Body of pancreas (tissue), 4 donors: ENCODE data around the gene IFT81. TPM values are rescaled to one million over a fixed set of nuclear protein-coding genes. Genes with fewer than 3 reads are reported as not detected.

Experiments
- ATAC-seq: fragments of 150-250 bp; one replicate; pipeline ENCODE4 v1.9.1; 2016
- DNase-seq, 4 donors: peaks; one replicate each; pipeline ENCODE4 v3.0.0-alpha.2; 2019
- H3K27ac ChIP-seq, 4 donors: fragments of 200-600 bp; sonication (generic); 1 replicate in 3 of 4; 2 replicates in 1 of 4; pipeline versions ENCODE4 v1.5.1 to v1.6.1; 2016 to 2019; ENCODE audit warnings: mild to moderate bottlenecking in 1 of 4, mixed read lengths in 1 of 4, moderate library complexity in 1 of 4
- H3K27me3 ChIP-seq, 2 donors: fragments of 200-600 bp; sonication (generic); one replicate each; pipeline ENCODE4 v1.6.0; 2016; ENCODE audit warnings: mild to moderate bottlenecking in 1 of 2
- H3K36me3 ChIP-seq, 2 donors: fragments of 200-600 bp; sonication (generic); replicated peaks in 1 of 2; 2 replicates each; pipeline ENCODE4 v1.5.1; 2016; ENCODE audit warnings: low read depth in 2 of 2; ENCODE audit not compliant: insufficient read depth in 1 of 2
- H3K4me1 ChIP-seq: fragments of 200-600 bp; sonication (generic); one replicate; pipeline ENCODE4 v1.6.0; 2016
- H3K4me3 ChIP-seq, 2 donors: fragments of 200-600 bp; sonication (generic); 1 replicate in 1 of 2; 2 replicates in 1 of 2; pipeline ENCODE4 v1.5.1; 2016 to 2019
- H3K9me3 ChIP-seq, 3 donors: fragments of 200-600 bp; sonication (generic); 1 replicate in 2 of 3; 2 replicates in 1 of 3; pipeline ENCODE4 v1.5.1; 2016
- POLR2A ChIP-seq, 3 donors: fragments of 450-650 bp; IDR thresholded peaks; one replicate each; pipeline ENCODE4 v1.6.1; 2016; ENCODE audit warnings: antibody characterized with exemption in 3 of 3, mild to moderate bottlenecking in 2 of 3
- WGBS, 2 donors: methylation state at CpG; one replicate each; pipeline ENCODE4 v1.1.5; 2017; 5-methylcytosine and 5-hydroxymethylcytosine counted together
- intact Hi-C: fragments of 100-400 bp; cut with DNase I; formaldehyde crosslinking; loops from one replicate; pipeline ENCODE4 v1.15.1; 2023
- total RNA-seq, 2 donors: library from RNA; depleted of rRNA; stranded (reverse); fragments of >200 nt; gene quantifications; one replicate each; pipeline ENCODE4 v1.1.0, GENCODE V29; 2016
- TF ChIP-seq, protein P1 (sequence below), 7 experiments: fragments of 450-650 bp in 4 of 7; fragments of 200-600 bp in 3 of 7; sonication (generic) in 3 of 7; IDR thresholded peaks; one replicate each; pipeline ENCODE4 v1.5.1; 2016 to 2019; ENCODE audit warnings: antibody characterized with exemption in 7 of 7

The IFT81 gene
- total RNA-seq, 2 donors from 2014 or later: 5.2 to 6.3 TPM

DNA sequence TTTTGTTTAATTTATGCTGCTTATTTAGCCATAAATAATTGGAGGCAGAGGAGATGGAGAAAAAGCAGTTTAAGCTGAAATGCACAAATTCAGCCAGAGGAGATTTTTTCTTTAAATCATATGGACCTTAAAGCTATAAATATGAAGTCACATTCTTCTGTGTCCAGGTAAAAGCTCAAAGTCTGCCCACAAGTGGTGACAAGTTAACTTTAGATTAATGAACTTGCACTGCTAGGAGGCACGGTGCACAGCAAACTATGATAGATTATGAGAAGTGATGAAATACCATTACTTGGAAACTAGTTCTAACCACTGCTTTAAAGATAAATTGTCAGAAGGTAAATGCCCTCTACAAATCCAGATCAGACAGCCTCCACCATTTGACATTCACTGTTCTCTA is 69.0 kb downstream of the IFT81 start:
- Histone ChIP-seq H3K27ac (no peak overlapping the region), H3K4me3 (no peak overlapping the region), H3K4me1 (no peaks in the 10 kb centered on the region), H3K36me3 (no peaks in the 10 kb centered on the region), H3K9me3 (no peaks in the 10 kb centered on the region), H3K27me3 (no peaks in the 10 kb centered on the region)
- ATAC-seq: no peak
- intact Hi-C loops: no loop called here
- WGBS, 2 donors: 65 to 68% methylated on average over 1 of the region's 1 CpG
- TF ChIP-seq, protein P1, sequence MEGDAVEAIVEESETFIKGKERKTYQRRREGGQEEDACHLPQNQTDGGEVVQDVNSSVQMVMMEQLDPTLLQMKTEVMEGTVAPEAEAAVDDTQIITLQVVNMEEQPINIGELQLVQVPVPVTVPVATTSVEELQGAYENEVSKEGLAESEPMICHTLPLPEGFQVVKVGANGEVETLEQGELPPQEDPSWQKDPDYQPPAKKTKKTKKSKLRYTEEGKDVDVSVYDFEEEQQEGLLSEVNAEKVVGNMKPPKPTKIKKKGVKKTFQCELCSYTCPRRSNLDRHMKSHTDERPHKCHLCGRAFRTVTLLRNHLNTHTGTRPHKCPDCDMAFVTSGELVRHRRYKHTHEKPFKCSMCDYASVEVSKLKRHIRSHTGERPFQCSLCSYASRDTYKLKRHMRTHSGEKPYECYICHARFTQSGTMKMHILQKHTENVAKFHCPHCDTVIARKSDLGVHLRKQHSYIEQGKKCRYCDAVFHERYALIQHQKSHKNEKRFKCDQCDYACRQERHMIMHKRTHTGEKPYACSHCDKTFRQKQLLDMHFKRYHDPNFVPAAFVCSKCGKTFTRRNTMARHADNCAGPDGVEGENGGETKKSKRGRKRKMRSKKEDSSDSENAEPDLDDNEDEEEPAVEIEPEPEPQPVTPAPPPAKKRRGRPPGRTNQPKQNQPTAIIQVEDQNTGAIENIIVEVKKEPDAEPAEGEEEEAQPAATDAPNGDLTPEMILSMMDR (IDR thresholded peaks at IDR 0.05): no peak
- TF ChIP-seq POLR2A (IDR thresholded peaks at IDR 0.05): no peak
- no peak for DNase-seq

GRCh38 chr12:110197003-110197402 is 72.8 kb downstream of the IFT81 start:
- Histone ChIP-seq H3K4me1 (no peaks in the 10 kb centered on the region), H3K36me3 (no peaks in the 10 kb centered on the region), H3K9me3 (no peaks in the 10 kb centered on the region), H3K27ac (no peak overlapping the region), H3K4me3 (no peak overlapping the region), H3K27me3 (no peaks in the 10 kb centered on the region)
- no peak for TF ChIP-seq POLR2A (IDR thresholded peaks at IDR 0.05)
- TF ChIP-seq, protein P1 (IDR thresholded peaks at IDR 0.05): no peak
- intact Hi-C loops: no loop called here
- DNase-seq (no peak), ATAC-seq (no peak)
- 85 to 91% methylated on average over 2 of the region's 2 CpGs for WGBS, 2 donors

GRCh38 chr12:110198386-110198785 is 74.2 kb downstream of the IFT81 start:
- ATAC-seq (no peak), DNase-seq (no peak)
- TF ChIP-seq POLR2A (IDR thresholded peaks at IDR 0.05): no peak
- TF ChIP-seq, protein P1 (IDR thresholded peaks at IDR 0.05): no peak
- no peak overlapping the region for H3K4me3 ChIP-seq
- H3K36me3 ChIP-seq: no peaks in the 10 kb centered on the region
- WGBS, 2 donors: 95 to 100% methylated on average over 1 of the region's 1 CpG
- intact Hi-C loops: no loop called here
- no peak overlapping the region for H3K27ac ChIP-seq
- H3K9me3 ChIP-seq: no peaks in the 10 kb centered on the region
- no peaks in the 10 kb centered on the region for H3K4me1 ChIP-seq
- H3K27me3 ChIP-seq: no peaks in the 10 kb centered on the region

- Histone ChIP-seq H3K4me3 (no peak overlapping the region), H3K9me3 (no peaks in the 10 kb centered on the region), H3K27me3 (no peaks in the 10 kb centered on the region), H3K36me3 (no peaks in the 10 kb centered on the region), H3K27ac (no peak overlapping the region), H3K4me1 (no peaks in the 10 kb centered on the region)
- 32 to 41% methylated on average over 6 of the region's 6 CpGs for WGBS, 2 donors
- ATAC-seq (no peak), DNase-seq (no peak)
- intact Hi-C loops: no loop called here
- no peak for TF ChIP-seq POLR2A (IDR thresholded peaks at IDR 0.05)
- TF ChIP-seq, protein P1 (IDR thresholded peaks at IDR 0.05): no peak
Observed at GRCh38 chr12:110199339-110200123, 75.4 kb downstream of the IFT81 start.

- no peak for TF ChIP-seq POLR2A (IDR thresholded peaks at IDR 0.05)
- WGBS, 2 donors: 83 to 85% methylated on average over 1 of the region's 1 CpG
- DNase-seq (no peak), ATAC-seq (no peak)
- intact Hi-C loops: no loop called here
- H3K36me3 ChIP-seq: no peaks in the 10 kb centered on the region
- H3K27ac ChIP-seq: no peak overlapping the region
- H3K27me3 ChIP-seq: no peaks in the 10 kb centered on the region
- no peaks in the 10 kb centered on the region for H3K9me3 ChIP-seq
- no peak overlapping the region for H3K4me3 ChIP-seq
- no peaks in the 10 kb centered on the region for H3K4me1 ChIP-seq
Observed at GRCh38 chr12:110200124-110200417, 75.9 kb downstream of the IFT81 start.
